GOT3 (cell line): ENCODE measurements around the gene LTF.

Experiments used
- DNase-seq: peaks from one replicate; lab custom pipeline; 2025; ENCODE audit warnings: mixed read lengths; lab: John Stamatoyannopoulos, UW

The LTF gene

DNA sequence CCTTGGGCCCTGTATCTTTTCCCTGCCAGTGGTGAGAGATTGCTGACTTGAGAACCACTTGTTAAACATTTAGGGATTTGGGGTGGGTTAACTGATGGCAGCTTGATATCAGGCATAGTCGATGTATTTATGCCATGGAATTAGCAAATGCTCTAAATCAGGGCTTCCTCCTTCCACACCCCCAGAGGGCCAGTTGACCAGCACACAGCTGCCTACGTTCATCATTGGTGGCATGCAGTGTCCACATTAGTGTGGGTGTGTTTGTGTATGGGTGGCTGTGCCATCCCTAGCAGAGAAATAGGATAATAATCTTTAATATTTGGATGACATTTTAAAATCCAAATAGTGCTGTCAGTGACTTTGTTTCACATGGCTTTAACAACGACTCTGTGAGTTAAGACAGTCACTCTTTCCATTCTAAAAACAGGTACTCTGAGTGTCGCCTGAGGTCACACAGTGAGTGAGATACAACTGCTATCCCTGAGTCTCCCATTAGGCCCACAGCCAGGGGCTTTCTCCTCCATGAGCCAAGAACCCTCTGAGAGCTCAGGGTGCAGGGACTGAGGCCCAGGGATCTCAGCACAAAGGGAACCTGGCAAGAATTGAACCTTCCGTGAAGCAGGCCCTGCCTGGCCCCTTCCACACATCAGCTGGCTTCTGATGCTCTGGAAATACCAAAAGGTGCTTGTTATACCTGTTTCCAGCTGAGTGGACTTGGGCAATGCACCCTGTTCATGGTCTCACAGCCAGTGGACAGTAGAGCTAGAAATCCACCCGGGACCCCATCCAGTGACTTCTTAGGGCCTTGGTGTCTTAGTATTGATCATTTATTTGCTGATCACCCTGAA, 4.3 kb upstream of the LTF start:
- no peak for DNase-seq

DNA sequence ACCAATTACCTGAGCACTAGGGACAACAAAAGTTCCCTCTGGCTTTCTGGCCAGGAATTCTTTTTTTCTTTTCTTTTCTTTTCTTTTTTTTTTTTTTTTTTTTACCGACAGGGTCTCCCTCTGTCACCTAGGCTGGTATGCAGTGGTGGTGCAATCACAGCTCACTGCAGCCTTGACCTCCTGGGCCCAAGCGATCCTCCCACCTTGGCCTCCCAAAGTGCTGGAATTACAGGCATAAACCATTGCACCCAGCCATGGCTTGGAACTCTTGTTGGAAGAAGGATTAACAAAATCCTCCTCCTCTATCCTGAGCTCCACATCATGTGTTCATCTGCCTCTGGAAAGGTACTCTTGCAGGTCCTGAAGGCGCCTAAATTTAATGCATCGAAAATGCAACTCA, 2.9 kb upstream of the LTF start:
- no peak for DNase-seq

DNA sequence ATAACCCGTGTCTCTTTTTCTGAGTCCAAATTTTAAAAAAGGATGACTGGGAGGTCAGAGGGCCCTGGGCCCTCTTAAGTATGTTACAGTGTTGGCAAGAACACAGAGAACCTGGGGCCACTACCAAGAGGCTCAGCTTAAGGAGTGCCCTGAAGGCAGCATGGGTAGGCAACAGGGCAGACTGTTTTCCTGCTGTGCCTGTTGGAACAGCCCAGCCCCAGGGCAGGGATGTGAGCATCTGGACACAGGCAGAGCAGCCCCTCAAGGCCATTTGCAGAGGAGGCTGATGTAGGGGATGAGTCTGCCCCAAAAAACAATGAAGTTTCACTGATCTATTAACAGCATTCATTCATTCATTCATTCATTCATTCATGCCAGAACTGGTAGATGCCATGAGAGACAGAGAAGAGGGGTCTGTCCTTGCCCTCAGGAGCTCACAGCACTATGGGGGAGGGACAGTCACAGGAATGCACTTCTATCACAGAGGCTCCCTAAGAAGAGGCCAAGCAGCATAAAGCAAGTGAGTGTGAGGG, 2.2 kb upstream of the LTF start:
- DNase-seq = no peak

DNA sequence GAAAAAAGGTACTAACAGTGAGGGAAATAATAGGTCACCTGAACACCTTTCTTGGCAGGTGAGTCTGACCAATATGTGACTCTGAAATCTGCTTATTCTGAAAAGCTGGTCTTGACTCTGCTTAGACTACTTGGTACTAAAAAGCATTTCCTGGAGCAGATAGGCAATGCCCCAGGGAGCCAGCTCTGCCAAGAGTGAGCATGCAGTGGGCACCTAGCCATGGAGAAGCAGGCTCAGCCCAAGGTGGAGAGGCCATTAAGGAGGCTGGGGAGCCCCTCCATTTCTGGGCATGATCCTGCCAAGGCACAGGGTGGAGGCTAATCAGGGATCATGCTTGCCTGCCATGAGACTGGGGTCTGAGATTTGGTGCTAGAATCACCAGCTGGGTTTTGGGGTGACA, 1.6 kb upstream of the LTF start:
- DNase-seq = no peak

DNA sequence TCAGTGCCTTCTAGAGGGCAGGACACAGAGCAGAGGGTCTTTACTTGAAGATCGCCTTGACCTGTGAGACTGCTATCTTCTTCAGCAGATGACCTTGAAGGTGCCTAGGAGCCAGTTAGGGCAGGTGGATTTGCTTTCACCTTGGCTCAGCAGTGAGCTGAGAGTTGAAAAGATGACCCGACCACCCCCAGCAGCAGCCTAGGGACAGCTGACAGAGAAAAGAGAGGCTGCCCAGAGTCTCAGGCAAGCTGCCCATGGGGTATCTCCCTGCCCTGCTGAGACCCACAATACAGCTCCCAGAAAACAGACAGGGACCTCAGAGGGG, 453 bp upstream of the LTF start:
- no peak for DNase-seq

DNA sequence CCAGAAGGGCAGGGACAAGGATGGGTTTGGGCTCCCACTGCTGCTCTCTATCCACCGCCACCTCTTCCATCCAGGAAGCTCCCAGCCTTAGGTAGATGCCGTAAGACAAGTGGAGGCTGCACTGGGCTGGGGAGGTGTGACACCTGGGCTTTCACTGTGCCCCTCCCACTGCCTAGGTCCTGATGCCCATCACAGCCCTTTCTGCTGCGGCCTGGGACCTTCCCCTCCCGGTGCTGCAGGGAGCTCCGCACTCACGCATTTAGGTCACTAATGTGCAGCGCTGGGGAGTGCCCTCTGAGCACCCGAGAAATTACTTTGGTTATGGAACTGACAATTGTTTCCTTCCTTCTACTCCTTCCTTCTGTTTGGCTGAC, 850 bp downstream of the LTF start:
- DNase-seq = no peak

DNA sequence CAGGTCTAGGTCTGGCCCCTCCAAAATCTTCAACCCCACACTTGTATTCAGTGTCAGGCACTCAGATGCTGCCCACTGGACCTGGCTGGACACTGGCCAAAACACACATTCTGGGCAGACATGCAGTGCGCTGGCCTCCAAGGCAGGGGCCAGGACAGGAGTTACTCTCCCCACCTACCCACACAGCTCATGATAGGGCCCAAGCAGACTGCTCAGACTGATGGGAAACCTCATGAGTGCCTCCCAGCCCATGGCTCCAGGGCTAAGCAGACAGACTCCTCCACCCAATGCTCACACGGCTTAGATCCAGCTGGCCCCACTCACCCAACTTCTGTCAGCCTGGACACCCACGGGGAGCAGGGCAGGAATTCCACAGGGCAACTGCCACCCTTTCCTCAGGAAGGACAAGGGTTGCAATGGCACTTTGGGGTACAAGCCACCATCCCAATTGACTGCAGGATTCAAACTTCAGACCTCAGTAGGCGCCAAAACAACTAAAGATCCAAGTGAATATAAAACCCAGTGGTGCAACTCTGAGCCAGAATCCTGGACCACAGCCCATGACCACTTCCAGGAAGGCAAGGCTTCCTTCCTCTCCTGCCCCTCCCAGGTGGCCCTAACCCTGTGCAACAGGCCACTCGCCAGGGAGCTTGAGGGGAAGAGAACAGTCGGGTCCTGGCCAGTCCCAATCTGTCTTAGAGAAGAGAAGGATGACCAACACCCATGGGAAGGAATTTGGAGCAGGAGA, 1.4 kb downstream of the LTF start:
- no peak for DNase-seq

DNA sequence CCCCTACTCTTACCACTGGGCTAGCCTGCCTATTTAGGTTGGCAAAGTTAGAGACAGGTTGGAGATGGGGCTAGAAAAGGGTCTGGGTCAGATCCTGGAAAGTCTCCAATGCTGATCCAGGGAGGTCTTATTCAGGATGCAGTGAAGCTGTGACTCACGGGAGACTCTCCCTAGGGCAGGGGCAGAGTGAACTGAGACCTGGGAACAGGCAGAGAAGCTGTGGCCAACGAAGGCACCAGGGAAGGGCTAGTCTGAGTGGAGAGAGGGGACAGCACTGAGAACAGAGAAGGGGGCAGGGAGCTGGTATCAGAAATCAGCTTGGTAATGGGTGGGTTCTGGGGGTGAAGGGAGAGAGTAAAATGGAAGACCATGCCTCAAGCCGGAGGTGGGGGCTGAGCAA, 2.2 kb downstream of the LTF start:
- DNase-seq = no peak

DNA sequence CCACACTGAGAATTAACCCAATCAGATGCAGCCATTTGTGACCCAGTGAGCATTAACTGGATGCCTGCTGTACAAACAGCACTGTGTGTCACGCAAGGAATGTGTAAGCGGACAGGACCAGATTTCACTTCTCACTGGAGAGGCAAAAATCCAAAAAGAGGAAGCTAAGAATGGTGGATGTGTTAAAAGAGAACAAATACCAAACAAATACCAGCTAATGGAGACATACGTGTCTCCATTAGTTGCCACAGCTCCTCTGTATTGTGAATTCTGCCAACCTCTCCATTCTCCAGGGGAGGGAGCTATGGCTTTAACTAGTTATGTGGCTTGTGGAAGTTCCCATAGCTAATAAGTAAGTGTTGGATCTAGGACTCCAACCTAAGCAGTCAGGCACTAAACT, 2.6 kb downstream of the LTF start:
- no peak for DNase-seq

DNA sequence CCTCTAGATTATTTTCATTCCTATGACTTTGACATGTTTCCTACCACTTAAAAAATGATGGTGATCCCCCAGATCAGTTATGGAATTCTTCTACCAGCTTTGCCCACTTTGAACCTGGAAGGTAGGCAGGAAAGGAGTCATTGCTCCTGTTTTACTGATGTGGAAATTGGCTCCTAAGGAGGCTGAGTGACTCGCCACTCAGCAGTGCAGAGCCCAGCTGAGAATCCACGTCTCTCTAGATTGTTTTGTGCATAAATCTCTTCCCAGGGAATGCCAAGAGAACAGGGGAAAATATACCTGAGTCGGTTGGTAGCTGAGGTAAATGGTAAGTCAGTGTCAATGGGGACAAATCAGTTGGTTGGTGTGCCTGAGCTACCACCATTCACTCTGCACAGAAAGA, 4.7 kb downstream of the LTF start:
- DNase-seq = no peak

DNA sequence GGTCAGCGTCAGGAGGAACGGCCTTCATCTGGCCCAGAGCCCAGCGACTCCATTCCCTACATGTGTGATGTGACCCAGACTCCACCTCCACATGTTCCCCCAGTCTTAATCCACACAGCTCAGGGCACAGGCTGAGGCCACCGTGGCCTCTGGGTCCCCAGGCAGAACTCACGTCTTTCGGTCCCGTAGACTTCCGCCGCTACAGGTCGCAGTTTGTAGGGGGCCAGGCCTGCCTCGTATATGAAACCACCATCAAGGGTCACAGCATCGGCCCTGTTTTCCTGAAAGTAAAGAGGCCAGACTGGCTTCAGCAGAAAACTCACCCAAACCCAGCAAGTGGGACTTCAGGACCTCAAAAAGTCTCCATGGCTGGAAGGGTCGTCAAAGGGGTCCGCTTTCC, 8.6 kb downstream of the LTF start:
- no peak for DNase-seq

DNA sequence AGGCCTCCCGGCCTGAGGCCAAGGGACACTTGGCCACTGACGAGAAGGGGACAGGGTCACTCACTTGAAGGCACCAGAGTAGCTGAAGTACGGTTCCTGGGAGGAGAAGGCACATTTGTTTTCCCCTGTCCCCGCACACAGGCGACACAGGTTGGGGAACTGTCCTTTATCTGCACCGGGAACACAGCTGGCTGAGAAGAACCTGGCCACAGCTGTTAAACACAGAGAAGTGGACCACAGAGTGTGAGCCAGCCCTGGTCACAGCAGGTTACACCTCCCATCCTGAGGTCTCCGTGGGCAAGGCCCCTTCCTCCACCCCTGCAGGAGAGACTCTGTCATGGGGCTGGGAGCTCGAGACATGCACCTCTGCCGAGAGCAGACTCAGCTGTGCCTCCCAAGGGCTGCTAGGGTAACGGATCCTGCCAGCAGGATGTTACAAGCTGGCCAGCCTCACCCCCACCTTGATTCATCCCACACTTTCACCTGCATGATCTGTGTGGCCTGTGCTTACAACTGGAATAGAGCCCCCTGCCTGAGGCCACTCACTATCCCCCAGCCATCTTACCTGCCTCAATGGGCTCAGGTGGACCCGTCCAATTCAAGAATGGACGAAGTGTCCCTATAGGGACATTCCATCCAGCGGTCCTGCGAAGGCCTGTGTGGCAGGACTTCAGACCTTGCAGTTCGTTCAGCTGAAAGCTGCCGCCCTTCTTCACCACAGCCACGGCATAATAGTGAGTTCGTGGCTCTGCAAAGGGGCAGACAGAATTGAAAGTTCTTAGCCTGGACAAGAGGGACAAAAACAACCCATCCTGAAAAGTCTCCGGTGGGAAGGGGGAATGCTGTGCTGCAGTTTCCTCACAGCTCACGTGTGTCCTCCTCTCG, 9.2 kb downstream of the LTF start:
- DNase-seq = no peak

DNA sequence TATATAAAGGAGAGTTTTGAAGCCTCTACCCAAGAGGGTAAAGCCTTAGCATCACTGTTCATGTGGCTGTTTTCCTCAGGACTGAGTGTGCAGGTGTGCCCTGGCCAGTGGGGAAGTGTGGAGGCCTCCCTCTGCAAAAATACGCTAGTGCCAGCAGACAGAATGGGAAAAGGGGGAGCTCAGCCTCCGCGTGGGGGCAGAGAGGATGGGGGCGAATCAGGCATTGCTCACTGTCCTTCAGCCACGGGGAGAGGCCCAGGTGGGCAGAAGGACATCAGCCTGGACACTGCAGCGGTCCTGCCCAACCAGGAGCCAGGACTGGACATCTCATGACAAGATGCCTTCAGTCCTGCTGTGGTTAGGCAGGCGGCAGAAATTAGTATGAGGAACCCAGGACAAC, 10.1 kb downstream of the LTF start:
- DNase-seq = no peak

DNA sequence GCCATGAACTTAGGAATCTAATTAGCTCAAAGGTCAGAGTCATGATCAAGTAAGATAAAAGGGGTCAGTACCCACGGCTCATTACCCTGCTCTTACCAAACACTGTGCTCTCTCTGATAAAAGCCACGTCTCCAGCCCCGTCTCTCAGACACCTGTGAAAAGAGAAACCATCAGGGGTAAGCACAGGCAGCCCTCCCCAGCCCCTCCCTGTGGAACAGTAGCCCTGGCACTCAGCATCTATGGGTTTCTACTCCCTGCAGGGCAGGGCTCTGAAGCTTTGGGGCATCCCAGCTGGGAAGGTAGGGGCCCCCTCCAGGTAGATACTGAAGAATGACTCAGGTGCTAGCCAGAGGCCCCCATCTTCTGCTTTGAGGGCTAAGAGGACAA, 10.5 kb downstream of the LTF start:
- DNase-seq = no peak

DNA sequence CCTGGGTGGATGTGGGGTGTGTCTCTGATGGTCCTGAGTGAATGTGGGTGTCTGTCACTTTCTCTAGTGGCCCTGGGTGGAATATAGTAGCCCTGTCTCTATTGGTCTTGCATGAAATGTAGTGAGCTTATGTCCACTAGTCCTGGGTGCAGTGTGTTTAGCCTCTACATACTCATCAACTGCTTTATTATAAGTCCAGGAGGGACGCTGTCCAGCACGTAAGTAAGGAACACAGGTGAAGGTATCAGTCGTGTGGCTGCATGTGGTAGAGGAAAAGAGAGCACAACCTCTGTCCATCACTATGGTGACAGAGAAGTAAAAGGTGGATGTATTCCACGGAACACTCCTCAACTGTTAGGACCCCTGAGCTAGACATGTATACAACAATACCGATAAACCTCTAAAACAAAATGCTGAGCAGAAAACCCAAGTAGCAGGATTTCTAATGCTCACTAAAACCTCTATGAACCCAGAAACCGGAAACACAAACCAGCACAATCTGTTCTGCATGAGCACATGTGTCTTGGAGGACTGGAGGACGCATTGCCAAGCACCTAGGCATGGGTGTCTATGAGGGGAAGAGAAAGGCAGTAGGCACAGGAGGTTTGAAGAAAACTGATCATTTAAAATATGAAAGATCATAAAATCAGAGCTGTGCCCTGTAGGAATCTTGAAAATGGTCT, 11.0 kb downstream of the LTF start:
- DNase-seq = no peak

DNA sequence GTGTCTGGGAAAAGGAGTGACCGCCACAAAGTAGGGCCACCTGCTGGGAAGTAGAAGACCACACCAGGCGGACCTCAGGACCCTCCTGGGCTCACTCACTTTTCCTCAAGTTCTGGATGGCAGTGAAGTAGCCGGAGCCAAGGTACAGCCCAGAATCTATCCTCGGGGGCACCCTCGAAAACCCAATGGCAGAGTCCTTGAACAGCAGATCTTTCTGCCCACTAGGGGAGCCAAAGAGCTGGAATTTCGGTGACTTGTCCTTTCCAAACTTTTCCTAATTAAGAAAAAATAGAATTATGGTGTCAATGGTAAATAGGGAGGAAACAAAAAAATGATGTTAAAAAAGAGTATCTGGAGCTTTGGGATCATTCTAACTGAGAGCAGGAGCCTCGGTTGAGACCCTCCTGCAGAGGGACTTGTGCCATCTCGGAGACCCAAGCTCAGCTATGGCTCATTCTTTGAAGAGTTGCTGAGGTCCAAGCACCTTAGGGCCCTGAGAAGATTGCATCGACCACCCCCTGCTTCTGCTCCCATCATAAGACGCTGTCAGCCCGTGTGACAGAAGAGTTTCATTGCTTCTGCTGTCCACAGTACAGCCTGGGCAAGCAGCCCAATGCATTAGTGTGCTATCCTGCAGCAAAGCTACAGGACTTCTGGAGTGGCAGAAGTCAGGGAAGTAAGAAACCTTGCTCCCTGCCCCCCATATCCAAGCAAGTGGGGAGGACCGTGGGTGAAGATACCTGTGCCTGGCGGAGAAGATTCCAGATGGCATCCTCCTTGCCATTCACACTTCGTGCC, 14.8 kb downstream of the LTF start:
- DNase-seq = no peak

DNA sequence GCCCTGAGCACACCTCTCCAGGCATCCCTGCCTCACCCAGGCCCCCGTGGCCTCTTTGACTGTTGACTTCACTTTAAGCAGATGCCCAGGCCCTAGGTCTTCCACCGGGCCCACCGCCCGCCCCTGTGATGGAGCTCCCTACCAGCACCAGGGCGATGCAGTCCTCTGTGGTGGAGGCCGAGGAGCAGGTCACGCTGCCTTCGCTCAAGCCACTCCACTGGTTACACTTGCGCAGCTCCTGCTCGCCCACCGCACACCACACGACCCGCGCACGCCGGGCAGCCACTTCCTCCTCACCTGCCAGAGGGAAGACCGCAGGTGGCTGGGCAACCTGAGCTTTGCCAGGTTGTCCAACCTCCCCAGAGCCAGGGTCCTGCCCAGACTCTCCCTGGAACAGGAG, 16.0 kb downstream of the LTF start:
- no peak for DNase-seq

DNA sequence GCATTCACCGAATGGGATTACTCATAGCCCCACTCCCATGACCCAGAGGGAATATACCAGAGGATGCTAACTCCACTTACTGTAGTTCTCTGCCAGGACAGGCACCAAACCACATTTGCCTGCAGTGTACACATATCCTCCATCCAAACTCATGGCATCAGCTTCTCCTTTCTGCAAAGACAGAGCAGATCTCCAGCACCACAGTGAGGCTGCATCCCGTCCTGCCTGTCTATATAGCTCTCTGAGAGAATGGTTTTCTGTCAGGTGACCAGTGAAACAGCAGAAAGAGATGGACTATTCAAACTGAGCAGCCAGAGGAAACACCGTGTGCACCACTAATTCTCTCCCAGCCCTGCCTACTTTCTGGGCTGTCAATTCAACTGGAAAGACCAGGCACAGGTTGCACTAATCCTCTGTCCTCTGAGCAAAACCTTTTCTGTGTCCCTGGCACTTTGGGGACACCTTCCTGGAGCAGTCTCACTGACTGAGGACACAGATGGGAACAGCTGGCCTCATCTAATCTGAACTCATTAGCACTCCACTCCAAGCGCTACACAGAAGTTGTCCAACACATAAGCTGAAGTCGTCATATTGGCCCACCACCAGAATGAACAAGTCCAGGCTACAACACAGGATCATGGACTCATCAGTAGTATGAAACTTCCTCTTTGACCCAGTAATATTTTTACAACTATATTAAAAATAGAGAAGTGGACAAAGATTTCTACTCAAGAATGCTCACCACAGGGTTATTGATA, 17.3 kb downstream of the LTF start:
- no peak for DNase-seq

DNA sequence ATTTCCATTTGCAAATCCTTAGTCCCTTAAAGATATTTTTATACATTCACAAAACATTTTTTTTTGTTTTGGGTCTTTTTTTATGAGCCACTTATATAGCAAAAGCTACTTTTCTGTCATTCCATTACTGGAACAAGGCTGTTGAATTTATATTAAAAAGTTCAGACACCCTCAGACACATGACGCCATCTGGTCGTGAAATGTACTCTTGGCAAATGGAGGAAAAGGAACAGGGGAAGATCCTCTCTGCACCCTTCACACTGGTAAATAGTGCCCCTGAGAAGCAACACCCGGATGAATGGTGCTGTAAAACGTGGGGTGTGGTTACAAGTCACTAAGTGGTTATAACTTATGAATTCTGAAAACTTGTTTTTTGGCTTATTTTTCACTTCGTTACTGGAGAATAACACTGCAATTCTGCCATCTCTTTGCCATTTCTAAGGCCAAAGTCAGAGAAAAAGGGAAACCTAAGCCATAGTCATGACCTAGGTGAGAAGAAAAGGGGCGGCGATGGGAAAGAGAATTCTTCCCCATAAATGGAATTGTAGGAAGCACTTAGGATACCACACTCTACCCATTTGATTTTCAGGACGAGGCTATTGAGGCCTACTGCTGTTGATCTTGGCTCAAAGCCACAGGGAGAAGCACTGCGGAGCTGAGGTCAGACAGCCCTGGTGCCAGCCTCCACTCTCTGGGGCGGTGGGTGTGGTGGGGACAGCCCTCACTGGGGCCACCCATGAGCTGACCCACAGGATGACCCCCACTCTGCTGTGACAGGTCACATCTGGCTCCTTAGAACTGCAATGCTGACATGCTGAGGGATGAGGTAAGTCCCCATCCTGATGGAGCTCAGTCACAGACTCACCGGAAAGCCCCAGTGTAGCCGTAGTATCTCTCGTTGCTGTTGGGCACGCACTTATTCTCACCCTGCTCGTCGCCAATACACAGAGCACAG, 21.9 kb downstream of the LTF start:
- DNase-seq = no peak
